Left ventricle myocardium superior (tissue), 1 donor: Measurements from ENCODE around the gene E2F3. TPM values are rescaled to one million over a fixed set of nuclear protein-coding genes. Genes with fewer than 3 reads are reported as not detected.

ENCODE experiments used
- ATAC-seq: fragments of 200-7000 bp; cut with Tn5 transposase; one replicate; pipeline ENCODE4 v1.9.1; 2020; ENCODE audit warnings: mild to moderate bottlenecking, moderate library complexity
- DNase-seq: peaks from one replicate; pipeline ENCODE4 v3.0.0-alpha.2; 2020
- intact Hi-C: fragments of 100-400 bp; cut with micrococcal nuclease; formaldehyde crosslinking; loops from one replicate; pipeline ENCODE4 v1.11.0; 2022
- total RNA-seq: library from RNA; stranded (reverse); fragmentation: NEBNext Ultra II Directional; extraction: Animal tissue kit (Norgen Biotek cat#: 25700); gene quantifications from one replicate; pipeline ENCODE4 v1.2.1, GENCODE V29; 2021
- donor health status: DM: no; HTN: yes; CAD: no; lungs with severe emphysema.

Gene E2F3
- total RNA-seq, 1 donor from 2014 or later = 5.6 TPM

DNA sequence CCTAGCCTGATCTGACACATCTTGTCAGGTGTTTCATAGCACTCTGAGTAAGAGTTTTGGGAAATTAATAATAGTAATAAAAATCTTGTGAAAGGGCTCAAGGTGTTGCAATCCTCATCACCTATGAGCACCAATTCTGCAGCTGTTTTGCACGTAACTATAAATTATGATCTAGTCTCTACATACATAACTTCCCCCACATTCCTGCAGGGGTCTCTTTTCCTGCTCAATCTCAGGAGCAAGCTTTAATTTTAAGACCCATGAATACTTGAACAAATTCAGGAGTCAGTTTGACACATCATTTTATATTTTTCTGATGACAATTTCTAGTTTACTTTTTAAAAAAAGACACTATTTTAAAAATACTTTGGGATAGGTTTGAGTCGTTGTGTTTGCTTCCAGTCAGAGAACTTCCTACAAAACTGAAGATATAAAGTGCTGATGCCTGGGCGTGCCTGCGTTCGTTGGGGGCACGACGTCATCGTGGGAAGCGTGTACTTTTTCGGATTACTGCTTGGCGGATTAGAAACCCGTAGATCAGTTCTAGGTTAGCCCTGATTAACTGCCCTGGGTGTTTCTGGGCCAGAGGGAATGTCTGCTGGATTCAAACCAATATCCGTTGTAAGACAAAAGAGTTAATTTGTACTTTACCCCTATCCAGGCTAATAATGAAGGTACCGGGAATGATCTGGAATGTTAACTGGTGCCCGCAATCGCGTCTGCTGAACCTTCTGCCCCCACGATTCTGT is 1.0 kb upstream of the E2F3 start:
- DNase-seq = peak; percentile 45
- intact Hi-C loops = loop anchor here (5.0 kb wide), 1 partner anchor 132 kb away; the partner anchor contains the start of gene CDKAL1
- no peak for ATAC-seq

DNA sequence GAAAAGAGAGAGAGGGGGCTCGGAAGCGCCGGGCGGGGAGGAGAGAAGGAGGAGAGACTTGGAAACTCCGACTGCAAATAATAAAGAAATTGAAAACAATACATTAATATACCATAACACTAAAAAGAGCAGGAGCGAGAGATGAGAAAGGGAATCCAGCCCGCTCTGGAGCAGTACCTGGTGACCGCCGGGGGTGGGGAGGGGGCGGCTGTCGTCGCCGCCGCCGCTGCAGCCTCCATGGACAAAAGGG is 338 bp downstream of the E2F3 start:
- DNase-seq (no peak), ATAC-seq (no peak)
- intact Hi-C loops = loop anchor here (5.0 kb wide), 1 partner anchor 130 kb away; the partner anchor contains the start of gene CDKAL1

DNA sequence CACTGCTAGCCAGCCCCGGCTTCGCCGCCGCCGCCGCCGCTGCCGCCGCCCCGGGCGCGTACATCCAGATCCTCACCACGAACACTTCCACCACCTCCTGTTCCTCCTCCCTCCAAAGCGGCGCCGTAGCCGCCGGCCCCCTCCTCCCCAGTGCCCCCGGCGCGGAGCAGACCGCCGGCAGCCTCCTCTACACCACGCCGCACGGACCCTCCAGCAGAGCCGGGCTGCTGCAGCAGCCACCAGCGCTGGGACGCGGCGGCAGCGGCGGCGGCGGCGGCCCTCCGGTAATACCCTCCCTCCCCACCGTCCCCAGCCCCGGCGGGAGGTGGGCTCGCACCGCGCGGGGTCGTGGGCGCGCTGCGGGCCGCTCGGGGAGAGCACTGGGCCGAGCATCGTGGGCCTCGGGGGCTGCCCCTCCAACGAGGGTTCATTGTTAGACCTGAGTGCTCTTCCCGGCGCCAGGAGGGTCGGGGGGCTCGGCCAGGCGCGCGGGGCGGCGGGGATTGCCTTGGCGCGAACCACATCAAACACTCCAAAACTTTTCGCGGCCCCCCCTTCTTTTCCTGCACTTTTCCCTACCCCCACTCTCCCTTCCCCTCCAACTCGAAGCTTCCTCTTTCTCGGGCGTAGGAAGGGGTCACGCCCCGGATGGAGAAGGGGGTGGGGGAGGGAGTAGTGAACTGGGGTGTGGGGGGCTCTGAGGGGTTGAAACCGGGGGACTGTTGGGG is 827 bp downstream of the E2F3 start:
- ATAC-seq (peak; percentile 26), DNase-seq (peak; percentile 52)
- intact Hi-C loops = loop anchor here (5.0 kb wide), 1 partner anchor 130 kb away; the partner anchor contains the start of gene CDKAL1

DNA sequence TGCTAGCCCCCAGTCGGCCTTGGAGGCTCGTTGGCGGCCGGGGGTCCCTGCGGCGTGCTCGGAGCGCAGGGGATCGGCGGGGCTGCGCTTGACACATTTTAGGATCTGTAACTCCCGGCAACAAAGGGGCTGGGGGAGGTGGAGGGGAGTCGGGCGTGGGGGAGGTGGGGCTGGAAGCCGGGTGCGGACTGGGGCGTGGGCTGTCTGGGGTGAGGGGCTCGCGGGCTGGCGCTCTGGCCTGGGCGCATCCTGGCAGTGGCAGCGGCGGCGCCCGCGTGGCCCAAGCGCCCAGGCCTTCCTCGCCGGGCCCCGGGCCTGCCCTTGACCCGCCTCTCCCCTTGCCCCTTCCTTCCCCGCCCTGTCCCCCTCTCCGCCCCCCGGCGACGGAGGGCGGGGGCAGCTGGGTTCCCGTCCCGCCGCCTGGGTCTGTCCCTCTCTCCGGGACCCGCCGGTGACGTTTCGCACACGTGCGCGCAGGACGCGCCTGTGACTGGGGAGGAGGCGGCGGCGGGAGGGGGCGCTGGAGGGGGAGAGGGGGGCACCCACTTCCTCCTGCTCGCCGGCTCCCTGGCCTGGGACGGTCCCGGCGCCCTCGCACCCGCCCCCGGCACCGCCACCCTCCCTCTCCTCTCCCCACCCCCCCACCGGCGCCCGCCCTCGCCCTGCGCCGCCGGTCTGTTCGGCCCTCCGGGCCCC is 1.5 kb downstream of the E2F3 start:
- peak; percentile 77 for ATAC-seq
- peak; percentile 93 for DNase-seq
- intact Hi-C loops = loop anchor here (5.0 kb wide), 1 partner anchor 129 kb away; the partner anchor contains the start of gene CDKAL1

DNA sequence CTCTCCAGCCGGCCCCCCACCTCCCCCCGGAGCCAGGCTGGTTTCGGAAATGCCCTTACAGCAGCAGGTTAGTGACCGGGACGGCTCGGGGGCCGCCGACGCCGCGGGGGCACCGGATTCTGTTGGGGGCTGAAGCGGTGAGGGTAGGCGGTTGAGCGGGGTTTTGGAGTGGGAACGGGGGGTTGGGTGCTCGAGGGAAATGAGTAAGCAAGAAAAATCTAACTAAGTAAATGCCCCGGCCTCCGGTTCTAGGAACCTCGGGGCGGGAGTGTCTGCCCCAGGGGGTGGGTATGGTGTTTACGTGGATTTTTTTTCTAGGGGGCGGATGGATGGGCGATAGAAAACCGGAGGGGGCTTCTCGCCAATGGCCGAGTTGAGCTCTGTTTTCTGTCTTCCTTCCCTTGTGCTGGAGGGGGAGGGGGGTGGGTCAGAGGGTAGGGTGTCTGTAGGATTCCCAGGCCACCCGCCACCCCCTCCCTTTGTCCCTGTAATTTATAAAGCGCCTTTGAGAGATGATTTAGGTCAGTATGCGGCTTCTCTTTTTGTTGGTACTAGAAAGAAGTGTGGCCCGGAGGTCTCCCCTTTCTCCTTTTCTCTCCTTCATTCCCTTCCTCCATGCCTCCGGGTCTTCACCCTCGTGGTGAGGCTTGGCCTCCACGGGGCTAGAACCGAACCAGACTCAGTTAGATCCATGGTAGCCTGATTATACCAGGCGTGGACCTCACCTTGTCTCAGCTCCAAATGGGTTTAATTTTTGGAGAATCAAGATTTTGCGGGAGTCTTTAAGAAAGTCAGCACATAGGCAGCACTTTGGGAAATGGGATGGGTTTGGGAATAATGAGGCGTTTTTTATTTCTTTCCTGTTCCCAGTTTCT is 2.3 kb downstream of the E2F3 start:
- ATAC-seq (no peak), DNase-seq (no peak)
- intact Hi-C loops = loop anchor here (5.0 kb wide), 1 partner anchor 128 kb away; the partner anchor contains the start of gene CDKAL1

DNA sequence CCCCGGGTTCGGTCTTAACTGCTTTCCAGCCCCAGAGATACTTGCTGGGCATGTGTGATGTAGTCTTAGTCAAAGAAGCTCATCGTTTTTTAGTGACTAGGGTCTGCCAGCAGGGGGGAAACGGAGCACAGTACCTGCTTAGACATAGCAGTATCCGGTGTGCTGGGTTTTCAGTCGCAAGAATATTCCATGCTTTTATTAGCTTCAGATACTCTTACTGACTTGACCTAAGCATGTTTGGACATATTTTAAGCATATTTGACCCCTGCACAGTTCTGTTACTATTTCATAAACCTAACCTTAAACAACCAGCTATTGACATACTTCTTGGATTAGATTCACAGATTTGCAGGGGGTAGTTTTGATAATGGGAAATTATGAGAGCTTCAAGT is 3.0 kb downstream of the E2F3 start:
- intact Hi-C loops = loop anchor here (5.0 kb wide), 1 partner anchor 128 kb away; the partner anchor contains the start of gene CDKAL1
- ATAC-seq = no peak
- DNase-seq = no peak

DNA sequence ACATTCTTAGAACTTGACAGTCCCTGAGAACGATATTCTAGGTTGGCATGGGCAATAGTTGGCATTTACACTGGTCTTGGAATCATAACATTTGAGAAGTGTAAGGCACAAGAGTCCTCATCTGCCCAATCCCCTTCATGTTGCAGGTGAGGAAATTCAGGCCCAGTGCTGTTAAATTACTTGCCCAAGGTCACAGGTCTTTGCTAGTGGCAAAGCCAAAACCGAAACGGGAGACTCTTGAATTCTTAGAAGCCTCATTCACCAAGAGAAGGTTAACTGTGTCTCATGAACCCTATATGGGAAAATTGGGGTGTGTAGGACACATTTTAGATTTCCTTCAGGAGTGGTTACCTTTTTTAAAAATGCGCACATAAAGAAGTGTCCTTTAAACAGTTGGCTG is 7.2 kb downstream of the E2F3 start:
- intact Hi-C loops = no loop called here
- ATAC-seq (no peak), DNase-seq (no peak)

DNA sequence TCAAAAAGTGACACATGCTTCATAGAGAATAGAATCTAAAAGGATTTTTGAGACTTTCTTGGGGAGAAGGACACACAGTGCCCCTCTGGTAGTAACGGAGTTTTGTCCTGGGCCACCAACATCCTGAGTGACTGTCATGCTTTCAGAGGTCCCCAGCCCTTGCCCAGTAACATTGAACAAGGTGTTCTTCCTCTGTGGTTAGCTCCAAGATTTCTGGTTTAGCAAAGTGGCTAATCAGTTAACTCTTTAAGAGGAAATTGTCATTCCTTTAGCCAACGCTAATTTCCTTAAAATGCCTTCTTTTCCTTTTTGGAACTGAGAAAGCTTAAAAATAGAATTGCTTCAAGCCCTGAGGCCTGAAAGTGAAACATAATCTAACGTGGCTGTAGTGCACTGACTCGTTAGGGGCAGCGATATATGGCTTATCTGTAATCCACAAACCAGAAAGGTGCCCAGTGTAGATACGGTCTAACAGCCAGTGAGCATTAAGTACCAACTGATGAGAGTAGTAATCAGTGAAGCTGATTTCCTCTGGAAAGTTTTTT is 7.8 kb downstream of the E2F3 start:
- intact Hi-C loops = no loop called here
- ATAC-seq (peak; percentile 49), DNase-seq (no peak)

DNA sequence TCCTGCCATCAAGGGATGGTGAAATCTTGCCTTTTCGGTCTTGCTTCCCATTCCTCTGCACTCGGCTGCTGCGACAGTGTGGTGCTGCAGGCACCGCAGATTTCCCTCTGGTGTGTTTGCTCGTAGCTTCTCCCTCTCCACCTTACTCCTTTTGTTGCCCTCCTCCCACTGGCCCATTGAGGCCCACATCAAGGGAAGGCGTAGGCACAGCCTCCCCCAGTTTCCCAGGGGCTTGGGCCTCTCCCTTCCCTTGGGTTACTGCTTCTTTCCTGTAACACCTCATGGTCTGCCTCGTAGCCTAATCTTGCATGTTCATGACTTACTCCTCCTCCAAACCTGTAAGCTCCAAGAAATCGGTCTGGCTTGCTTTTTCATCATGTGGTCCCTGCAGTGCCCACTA is 9.9 kb downstream of the E2F3 start:
- intact Hi-C loops = no loop called here
- ATAC-seq (no peak), DNase-seq (no peak)

DNA sequence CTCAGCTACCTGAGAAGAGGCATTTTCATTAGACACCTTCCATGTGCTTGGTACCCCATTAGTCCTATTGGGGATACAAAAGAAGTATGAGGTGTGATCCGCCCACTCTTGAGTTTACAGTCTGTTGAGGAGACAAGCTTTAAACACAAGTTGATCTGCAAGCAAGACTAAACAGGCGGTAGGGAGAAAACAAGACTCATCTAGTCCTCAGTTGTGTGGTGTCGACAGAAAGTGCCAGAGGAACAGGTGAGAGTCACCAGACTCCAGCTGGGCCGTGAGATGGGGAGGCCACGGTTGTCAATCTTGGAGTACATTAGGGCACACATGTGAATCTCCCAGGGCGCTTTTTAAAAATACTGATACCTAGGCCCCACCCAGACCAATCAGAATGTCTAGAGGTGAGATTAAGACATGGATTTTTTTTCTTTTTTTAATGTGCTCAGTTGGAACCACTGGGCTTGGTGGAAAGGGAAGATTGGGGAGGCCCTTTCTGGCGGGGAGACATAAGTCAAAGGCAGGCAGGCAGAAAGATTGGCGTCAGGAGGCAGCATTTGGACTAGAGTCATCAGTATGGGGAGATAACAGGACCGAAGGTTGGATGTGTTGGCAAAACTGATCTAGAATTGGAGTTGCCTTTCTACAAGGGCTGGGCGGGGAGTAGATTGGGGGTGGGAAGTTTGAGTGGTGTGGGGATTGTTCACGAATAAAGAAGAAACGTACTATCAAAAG is 10.4 kb downstream of the E2F3 start:
- intact Hi-C loops = no loop called here

DNA sequence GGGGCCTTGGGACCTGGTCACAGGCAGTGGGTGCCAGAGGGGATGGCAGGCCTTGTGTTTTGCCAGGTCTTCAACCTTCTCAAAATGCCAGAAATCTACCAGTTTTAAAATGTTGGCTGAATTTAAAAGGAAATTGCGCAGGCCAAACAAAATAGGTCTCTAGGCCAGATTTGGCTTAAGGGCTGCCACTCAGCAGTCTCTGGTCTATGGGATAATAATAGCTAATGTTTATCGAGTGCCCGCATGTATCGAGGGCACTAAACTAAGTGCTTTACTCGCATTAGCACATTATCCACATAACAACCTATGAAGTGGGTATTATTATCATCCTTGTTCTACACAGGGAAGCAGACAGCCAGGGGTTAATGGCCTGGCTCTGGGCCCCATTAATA is 11.0 kb downstream of the E2F3 start:
- intact Hi-C loops = no loop called here
- peak; percentile 18 for ATAC-seq

More for the DNA sequence above, 10.4 kb downstream of the E2F3 start:
- ATAC-seq = no peak
- no peak for DNase-seq

DNA sequence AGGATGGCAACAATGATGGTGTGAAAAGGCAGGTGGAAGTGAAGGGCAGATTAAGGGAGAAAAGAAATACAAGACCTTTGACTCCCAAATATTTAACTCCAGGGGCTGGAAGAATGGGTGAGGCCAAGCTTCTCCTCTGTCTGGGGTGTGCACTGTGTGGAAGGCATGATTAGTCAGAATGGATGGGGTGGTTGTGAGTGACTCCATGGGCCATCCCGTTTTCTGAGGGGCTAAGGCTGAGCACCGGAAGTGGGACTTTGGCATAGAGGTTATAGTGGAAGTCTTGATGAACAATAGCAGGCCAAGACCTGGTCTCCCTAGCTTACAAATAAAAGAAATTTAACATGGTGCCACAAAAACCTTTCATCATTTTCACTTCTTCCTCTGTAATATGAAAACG is 12.1 kb downstream of the E2F3 start:
- intact Hi-C loops = no loop called here
- ATAC-seq (no peak), DNase-seq (no peak)

More for the DNA sequence above, 11.0 kb downstream of the E2F3 start:
- DNase-seq = no peak

DNA sequence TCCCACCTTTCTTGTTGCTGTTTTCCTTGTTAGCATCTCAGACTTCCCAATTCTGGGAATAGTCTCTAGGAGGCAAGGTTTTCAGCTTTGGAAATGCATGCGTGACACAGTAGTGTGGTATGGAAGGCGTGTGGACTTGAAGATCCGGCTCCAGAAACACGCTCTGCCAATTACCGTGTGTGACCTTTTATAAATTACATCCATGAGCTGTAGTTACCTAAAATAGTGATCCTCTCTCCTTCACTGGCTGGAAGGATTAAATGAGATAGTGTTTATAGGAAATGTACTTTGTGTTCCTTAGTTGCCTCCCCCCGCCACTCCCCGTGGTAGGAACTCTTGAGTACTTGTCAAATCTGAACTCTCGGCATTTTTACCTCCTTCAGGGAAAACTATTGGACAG is 13.0 kb downstream of the E2F3 start:
- intact Hi-C loops = no loop called here
- DNase-seq (no peak), ATAC-seq (no peak)

DNA sequence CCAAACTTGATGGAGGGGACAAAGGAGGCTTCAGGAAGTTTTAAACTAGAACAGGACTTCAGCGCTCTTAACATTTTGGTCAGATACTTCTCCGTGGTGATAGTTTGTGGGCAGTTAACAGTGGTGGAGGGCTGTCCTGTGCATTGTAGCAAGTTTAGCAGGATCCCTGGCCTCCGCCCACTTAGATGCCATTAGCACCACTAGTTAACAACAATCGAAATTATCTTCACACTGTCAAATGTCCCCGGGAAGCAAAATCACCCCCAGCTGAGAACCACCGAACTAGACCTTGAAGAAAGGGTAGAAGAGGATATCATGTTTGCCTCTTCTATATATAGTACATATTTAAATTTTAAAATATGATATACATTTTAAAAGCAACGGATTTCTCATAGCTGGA is 13.6 kb downstream of the E2F3 start:
- ATAC-seq (no peak), DNase-seq (no peak)
- intact Hi-C loops = no loop called here

DNA sequence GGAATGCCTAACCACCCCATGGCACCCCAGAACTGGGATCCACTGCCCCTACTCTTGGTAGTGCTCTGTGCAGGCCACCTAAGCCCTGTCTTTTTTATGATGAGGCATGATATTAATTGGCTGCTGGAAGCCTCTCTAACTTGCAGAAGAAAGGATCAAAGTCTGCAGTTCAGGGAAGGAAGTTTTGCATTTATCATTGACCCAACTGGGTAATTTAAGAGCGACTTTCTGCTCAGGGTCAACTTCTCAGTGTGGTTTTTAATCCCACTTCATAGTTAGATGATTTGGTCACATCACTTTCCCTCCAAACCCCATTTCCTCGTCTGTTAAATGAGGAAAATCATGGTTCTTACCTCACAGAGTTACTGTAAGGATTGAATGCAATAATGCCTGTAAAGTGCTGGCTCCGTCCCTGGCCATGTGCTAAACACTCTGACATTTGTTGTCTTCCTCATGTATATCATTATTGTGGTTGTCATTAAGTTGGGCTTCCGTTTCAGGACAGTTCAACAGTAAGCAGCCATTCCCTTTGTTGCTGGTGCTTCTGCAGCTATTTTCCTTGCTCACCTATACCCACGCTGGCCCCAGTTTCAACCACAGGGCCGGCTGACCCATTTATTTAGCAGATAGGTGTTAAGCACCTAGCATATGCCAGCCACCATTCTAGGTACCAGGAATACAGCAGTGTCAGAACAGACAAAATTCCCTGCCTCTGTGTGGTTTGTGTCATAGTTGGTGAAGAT is 14.2 kb downstream of the E2F3 start:
- ATAC-seq (no peak), DNase-seq (no peak)
- intact Hi-C loops = no loop called here

DNA sequence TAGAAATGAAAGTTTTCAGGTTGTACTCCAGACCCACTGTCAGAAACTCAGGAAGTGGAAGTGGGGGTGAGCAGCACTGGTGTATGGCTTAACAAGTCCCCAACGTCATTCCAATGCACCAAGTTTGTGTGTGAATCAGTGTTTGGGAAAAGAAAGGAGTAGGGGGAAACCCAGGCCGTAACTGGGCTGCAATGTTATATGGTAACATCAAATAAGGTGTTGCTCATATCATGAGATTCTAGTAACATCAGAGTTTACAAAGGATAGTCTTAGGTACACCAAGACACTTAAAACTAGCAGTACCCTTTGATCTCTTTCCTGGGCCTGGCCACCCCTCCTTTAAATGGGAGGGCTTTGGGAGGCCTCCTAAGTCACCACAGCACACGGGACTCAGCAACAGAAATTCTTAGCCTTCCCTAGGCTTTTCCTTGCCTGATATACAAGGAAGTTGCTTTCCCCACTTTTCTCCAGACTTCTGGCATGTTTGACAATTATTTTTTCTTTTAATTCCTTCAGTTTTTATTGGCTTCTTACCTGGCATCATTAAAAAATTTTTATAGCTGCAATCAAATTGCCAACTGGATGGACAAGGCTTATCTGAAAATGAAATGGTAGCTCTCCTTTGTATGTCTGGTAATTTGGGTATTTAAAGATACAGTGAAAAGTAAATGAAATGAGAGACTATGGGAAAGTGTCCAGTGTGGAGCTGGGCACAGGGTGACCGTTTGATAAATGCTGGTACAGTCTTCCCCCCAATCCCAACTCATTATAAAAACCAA is 15.1 kb downstream of the E2F3 start:
- ATAC-seq = no peak
- no peak for DNase-seq
- intact Hi-C loops = no loop called here

DNA sequence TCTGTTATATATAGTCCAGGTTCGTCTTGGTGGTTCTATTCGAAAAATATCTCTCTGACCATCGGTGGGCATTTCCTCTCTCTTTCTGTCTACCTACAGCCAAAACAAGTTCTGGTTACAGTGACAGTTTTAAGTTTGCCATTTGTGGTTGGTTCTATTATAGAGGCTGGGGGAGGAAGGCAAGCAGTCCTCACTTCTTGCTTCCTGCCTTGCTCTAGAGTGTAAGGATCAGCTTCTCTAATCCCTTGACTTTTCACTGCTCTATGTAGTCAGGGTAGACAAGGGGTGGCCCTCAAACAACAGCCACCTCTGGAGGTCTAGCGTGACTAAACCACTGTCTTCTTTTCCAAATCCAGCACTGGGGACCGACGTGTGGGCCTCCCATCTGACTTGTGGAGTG is 16.1 kb downstream of the E2F3 start:
- intact Hi-C loops = no loop called here
- DNase-seq = no peak
- ATAC-seq = no peak
